Activated CD4-positive, CD25-positive, alpha-beta regulatory T cell (primary cell): ENCODE data around the gene DPP8.
"Not testable (repeated sequence)": the region's sequence is repeated elsewhere in the genome, so short reads cannot be mapped to it uniquely, and the experiment has no call there.

Experiments
- DNase-seq, 4 experiments: peaks; one replicate each; lab custom pipeline; 2025; lab: John Stamatoyannopoulos, UW

DPP8 gene

GRCh38 chr15:65516997-65517865 lies at the start of gene DPP8:
Gene DPP8 (minus strand): TSS chr15:65517689. CDS start chr15:65512553, 5,136 bp downstream.
- peak; percentile 87 to 91 (median 90) for DNase-seq

- no peak for DNase-seq
Measured at GRCh38 chr15:65561934-65562333, 44.4 kb upstream of the DPP8 start.

- no peak for DNase-seq
Measured at GRCh38 chr15:65559941-65560340, 42.5 kb upstream of the DPP8 start.

GRCh38 chr15:65558997-65559760 lies 41.7 kb upstream of the DPP8 start:
- no peak for DNase-seq

GRCh38 chr15:65558336-65558735 lies 40.8 kb upstream of the DPP8 start:
- no peak for DNase-seq

GRCh38 chr15:65556622-65557021 lies 39.1 kb upstream of the DPP8 start:
- DNase-seq, result no peak

GRCh38 chr15:65553691-65554090 lies 36.2 kb upstream of the DPP8 start:
- DNase-seq, result no peak

GRCh38 chr15:65552851-65553250 lies 35.4 kb upstream of the DPP8 start:
- DNase-seq, result not testable (repeated sequence)

GRCh38 chr15:65551183-65551582 lies 33.7 kb upstream of the DPP8 start:
- no peak for DNase-seq

- no peak for DNase-seq
Measured at GRCh38 chr15:65550681-65551098, 33.2 kb upstream of the DPP8 start.

- not testable (repeated sequence) for DNase-seq
Measured at GRCh38 chr15:65549288-65549687, 31.8 kb upstream of the DPP8 start.

GRCh38 chr15:65547841-65548240 lies 30.4 kb upstream of the DPP8 start:
- DNase-seq, result no peak

- DNase-seq, result no peak
Measured at GRCh38 chr15:65541231-65541820, 23.8 kb upstream of the DPP8 start.

GRCh38 chr15:65540314-65540713 lies 22.8 kb upstream of the DPP8 start:
- no peak for DNase-seq

- DNase-seq, result no peak
Measured at GRCh38 chr15:65535192-65535591, 17.7 kb upstream of the DPP8 start.

GRCh38 chr15:65533057-65533756 lies 15.7 kb upstream of the DPP8 start:
- no peak for DNase-seq

- DNase-seq, result no peak
Measured at GRCh38 chr15:65532738-65533051, 15.2 kb upstream of the DPP8 start.

GRCh38 chr15:65530318-65531111 lies 13.0 kb upstream of the DPP8 start, which contains the start of gene HACD3:
Gene HACD3 (plus strand): TSS chr15:65530463. CDS start chr15:65530632, 169 bp downstream.
- DNase-seq, result peak; percentile 78 to 82 (median 81)

- no peak for DNase-seq
Measured at GRCh38 chr15:65529762-65530317, 12.4 kb upstream of the DPP8 start.

GRCh38 chr15:65528461-65529060 lies 11.1 kb upstream of the DPP8 start:
- DNase-seq, result no peak
